HepG2 (cell line): Measurements from ENCODE around the gene CYB5R3. TPM values are rescaled to one million over a fixed set of nuclear protein-coding genes. Genes with fewer than 3 reads are reported as not detected.

ENCODE experiments used
- ARHGAP35 ChIP-seq: sonication (generic); formaldehyde crosslinking; IDR thresholded peaks from 2 replicates; pipeline ENCODE4 v1.9.0; 2022; ENCODE audit warnings: mild to moderate bottlenecking, inconsistent platforms, moderate library complexity, missing genetic modification reagents, borderline replicate concordance
- EZH2 ChIP-seq: conservative IDR thresholded peaks from 2 replicates; pipeline ENCODE4 v1.6.1; 2012; ENCODE audit warnings: mild to moderate bottlenecking, low read depth, low read length, moderate library complexity
- HDAC6 ChIP-seq: fragments of 200-600 bp; sonication (generic); IDR thresholded peaks from 2 replicates; pipeline ENCODE4 v1.7.0; 2017; ENCODE audit warnings: mild to moderate bottlenecking, antibody characterized with exemption, low read length, low read depth
- HINFP ChIP-seq: sonication (generic); formaldehyde crosslinking; IDR thresholded peaks from 2 replicates; pipeline ENCODE4 v1.4.0; 2020; ENCODE audit warnings: low read depth, mild to moderate bottlenecking, missing genetic modification reagents
- SAP130 ChIP-seq: IDR thresholded peaks from 2 replicates; pipeline ENCODE4 v1.6.1; 2016; ENCODE audit warnings: low read depth
- SETDB1 ChIP-seq: sonication (generic); formaldehyde crosslinking; IDR thresholded peaks from 2 replicates; pipeline ENCODE4 v1.5.1; 2020; ENCODE audit warnings: missing genetic modification reagents, mild to moderate bottlenecking, borderline replicate concordance
- ZFY ChIP-seq: sonication (generic); formaldehyde crosslinking; IDR thresholded peaks from 2 replicates; pipeline ENCODE4 v1.4.0; 2020; ENCODE audit warnings: missing genetic modification reagents
- ZNF124 ChIP-seq: sonication (generic); formaldehyde crosslinking; IDR thresholded peaks from 2 replicates; pipeline ENCODE4 v1.4.0; 2020; ENCODE audit warnings: missing genetic modification reagents
- ZNF770 ChIP-seq: sonication (generic); formaldehyde crosslinking; IDR thresholded peaks from 2 replicates; pipeline ENCODE4 v1.5.0; 2020; ENCODE audit warnings: mild to moderate bottlenecking, missing genetic modification reagents
- ZSCAN5A ChIP-seq: sonication (generic); formaldehyde crosslinking; IDR thresholded peaks from 2 replicates; pipeline ENCODE4 v1.8.0; 2022; ENCODE audit warnings: mild to moderate bottlenecking, missing genetic modification reagents, borderline replicate concordance
- polyA plus RNA-seq, 8 experiments: library from polyadenylated mRNA; depleted of rRNA in 3 of 8; stranded (reverse) in 7 of 8; unstranded in 1 of 8; fragments of >200 nt; fragmentation: Illumina TruSeq in 4 of 8; extraction: Trizol in 4 of 8; gene quantifications; 2 replicates each; pipeline versions ENCODE4 v1.2.1 to v1.2.3, GENCODE V29; 2011 to 2016; ENCODE audit warnings: low read depth in 4 of 8, missing spikeins in 1 of 8, mixed read lengths in 1 of 8; ENCODE audit not compliant: insufficient read depth in 1 of 8
- total RNA-seq, 5 experiments: library from RNA; depleted of rRNA; stranded (reverse); fragments of >200 nt; fragmentation: Illumina TruSeq; extraction: Trizol; gene quantifications; 2 replicates each; pipeline ENCODE4 v1.2.3, GENCODE V29; 2016; ENCODE audit warnings: low read depth in 1 of 5

CYB5R3 gene
- total and polyA plus RNA-seq, 2 of the 13 experiments (the other 11 are each of a cell fraction or from before 2014, with no cell fraction given) = 32.4 to 305 TPM

- TF ChIP-seq ZNF770 (CRISPR knock-in tag) (no peak), ZSCAN5A (CRISPR knock-in tag) (no peak), HINFP (no peak), EZH2 (no peak), ARHGAP35 (CRISPR knock-in tag) (no peak), HDAC6 (no peak), SAP130 (CRISPR knock-in tag) (no peak), SETDB1 (CRISPR knock-in tag) (no peak), ZFY (no peak), ZNF124 (CRISPR knock-in tag) (no peak)
- TF ChIP-seq, all 625 proteins: peak for 6
Measured at GRCh38 chr22:42692239-42693054, 43.3 kb upstream of the CYB5R3 start (continued).
